Parathyroid adenoma (tissue), 2 donors: ENCODE data around the gene TMCO1.
"Not testable (repeated sequence)": the region's sequence is repeated elsewhere in the genome, so short reads cannot be mapped to it uniquely, and the experiment has no call there.

Experiments used
- H2AFZ ChIP-seq: fragments of 300-600 bp; sonication (generic); one replicate; pipeline ENCODE4 v1.7.0; 2017; ENCODE audit warnings: antibody characterized with exemption, mild to moderate bottlenecking
- H3K27ac ChIP-seq: fragments of 300-600 bp; sonication (generic); one replicate; pipeline ENCODE4 v1.7.0; 2017
- H3K27me3 ChIP-seq: fragments of 300-600 bp; sonication (generic); one replicate; pipeline ENCODE4 v1.7.0; 2017; ENCODE audit warnings: low read length; ENCODE audit not compliant: control insufficient read depth, insufficient read depth
- H3K36me3 ChIP-seq: fragments of 300-600 bp; sonication (generic); one replicate; pipeline ENCODE4 v1.7.0; 2017; ENCODE audit warnings: low read length; ENCODE audit not compliant: control insufficient read depth, insufficient read depth
- H3K4me1 ChIP-seq: fragments of 300-600 bp; sonication (generic); one replicate; pipeline ENCODE4 v1.7.0; 2017; ENCODE audit warnings: control low read depth
- H3K4me2 ChIP-seq: fragments of 300-600 bp; sonication (generic); one replicate; pipeline ENCODE4 v1.7.0; 2017; ENCODE audit warnings: low read length
- H3K4me3 ChIP-seq: fragments of 300-600 bp; sonication (generic); one replicate; pipeline ENCODE4 v1.7.0; 2017; ENCODE audit warnings: low read depth, low read length
- H3K79me2 ChIP-seq: fragments of 300-600 bp; sonication (generic); one replicate; pipeline ENCODE4 v1.7.0; 2017; ENCODE audit warnings: control low read depth
- H3K9ac ChIP-seq: fragments of 300-600 bp; sonication (generic); one replicate; pipeline ENCODE4 v1.7.0; 2017; ENCODE audit warnings: mild to moderate bottlenecking
- H3K9me3 ChIP-seq: fragments of 300-600 bp; sonication (generic); one replicate; pipeline ENCODE4 v1.7.0; 2017; ENCODE audit warnings: low read length; ENCODE audit not compliant: control insufficient read depth
- CTCF ChIP-seq: fragments of 300-600 bp; sonication (generic); IDR thresholded peaks from one replicate; pipeline ENCODE4 v1.7.0; 2017; ENCODE audit warnings: antibody characterized with exemption, mild to moderate bottlenecking
- donor health status: primary hyperparathyroidism.

Gene TMCO1

GRCh38 chr1:165787741-165788140 is 19.1 kb upstream of the TMCO1 start:
- H2AFZ ChIP-seq = no peak overlapping the region
- H3K36me3 ChIP-seq = no peaks in the 10 kb centered on the region
- no peak overlapping the region for H3K4me3 ChIP-seq
- H3K27ac ChIP-seq = no peak overlapping the region
- TF ChIP-seq CTCF = no peak
- H3K9ac ChIP-seq = no peak overlapping the region
- H3K79me2 ChIP-seq = no peaks in the 10 kb centered on the region
- no peaks in the 10 kb centered on the region for H3K9me3 ChIP-seq
- H3K4me1 ChIP-seq = no peaks in the 10 kb centered on the region
- H3K4me2 ChIP-seq = no peak overlapping the region
- no peaks in the 10 kb centered on the region for H3K27me3 ChIP-seq

GRCh38 chr1:165783519-165783918 is 14.9 kb upstream of the TMCO1 start:
- not testable (repeated sequence) for H3K79me2 ChIP-seq, H3K9me3 ChIP-seq, H3K27me3 ChIP-seq, H3K9ac ChIP-seq, H3K4me2 ChIP-seq, H3K27ac ChIP-seq, H3K36me3 ChIP-seq, H3K4me1 ChIP-seq, H3K4me3 ChIP-seq, H2AFZ ChIP-seq

- not testable (repeated sequence) for H3K4me1 ChIP-seq, H3K79me2 ChIP-seq, H3K4me2 ChIP-seq, H2AFZ ChIP-seq, H3K36me3 ChIP-seq, H3K27me3 ChIP-seq, H3K27ac ChIP-seq, H3K4me3 ChIP-seq, H3K9ac ChIP-seq, H3K9me3 ChIP-seq
Measured at GRCh38 chr1:165778197-165778596, 9.5 kb upstream of the TMCO1 start.

GRCh38 chr1:165773324-165773965 is 4.8 kb upstream of the TMCO1 start:
- Histone ChIP-seq H3K36me3 (no peaks in the 10 kb centered on the region), H3K4me1 (no peaks in the 10 kb centered on the region), H3K27me3 (no peaks in the 10 kb centered on the region), H3K4me3 (no peak overlapping the region), H2AFZ (no peak overlapping the region), H3K79me2 (peaks cover 6% of the 10 kb centered on the region), H3K4me2 (no peak overlapping the region), H3K9me3 (no peaks in the 10 kb centered on the region), H3K27ac (no peak overlapping the region), H3K9ac (no peak overlapping the region)
- TF ChIP-seq CTCF = no peak

- H3K79me2 ChIP-seq = peaks cover 6% of the 10 kb centered on the region
- H3K27ac ChIP-seq = no peak overlapping the region
- no peak for TF ChIP-seq CTCF
- no peaks in the 10 kb centered on the region for H3K36me3 ChIP-seq
- H3K9me3 ChIP-seq = no peaks in the 10 kb centered on the region
- H2AFZ ChIP-seq = no peak overlapping the region
- H3K9ac ChIP-seq = no peak overlapping the region
- H3K4me3 ChIP-seq = no peak overlapping the region
- no peak overlapping the region for H3K4me2 ChIP-seq
- no peaks in the 10 kb centered on the region for H3K27me3 ChIP-seq
- peaks cover 2% of the 10 kb centered on the region for H3K4me1 ChIP-seq
Measured at GRCh38 chr1:165772739-165773138, 4.1 kb upstream of the TMCO1 start.

- Histone ChIP-seq H3K4me1 (peaks cover 2% of the 10 kb centered on the region), H3K9me3 (no peaks in the 10 kb centered on the region), H3K79me2 (peaks cover 2% of the 10 kb centered on the region), H3K9ac (no peak overlapping the region), H3K27me3 (no peaks in the 10 kb centered on the region), H3K27ac (no peak overlapping the region), H2AFZ (no peak overlapping the region), H3K4me2 (no peak overlapping the region), H3K36me3 (no peaks in the 10 kb centered on the region), H3K4me3 (no peak overlapping the region)
- TF ChIP-seq CTCF = no peak
Measured at GRCh38 chr1:165764277-165764676, 4.4 kb downstream of the TMCO1 start.
